ENCODE data around the gene TPRG1L.

Gene TPRG1L

DNA sequence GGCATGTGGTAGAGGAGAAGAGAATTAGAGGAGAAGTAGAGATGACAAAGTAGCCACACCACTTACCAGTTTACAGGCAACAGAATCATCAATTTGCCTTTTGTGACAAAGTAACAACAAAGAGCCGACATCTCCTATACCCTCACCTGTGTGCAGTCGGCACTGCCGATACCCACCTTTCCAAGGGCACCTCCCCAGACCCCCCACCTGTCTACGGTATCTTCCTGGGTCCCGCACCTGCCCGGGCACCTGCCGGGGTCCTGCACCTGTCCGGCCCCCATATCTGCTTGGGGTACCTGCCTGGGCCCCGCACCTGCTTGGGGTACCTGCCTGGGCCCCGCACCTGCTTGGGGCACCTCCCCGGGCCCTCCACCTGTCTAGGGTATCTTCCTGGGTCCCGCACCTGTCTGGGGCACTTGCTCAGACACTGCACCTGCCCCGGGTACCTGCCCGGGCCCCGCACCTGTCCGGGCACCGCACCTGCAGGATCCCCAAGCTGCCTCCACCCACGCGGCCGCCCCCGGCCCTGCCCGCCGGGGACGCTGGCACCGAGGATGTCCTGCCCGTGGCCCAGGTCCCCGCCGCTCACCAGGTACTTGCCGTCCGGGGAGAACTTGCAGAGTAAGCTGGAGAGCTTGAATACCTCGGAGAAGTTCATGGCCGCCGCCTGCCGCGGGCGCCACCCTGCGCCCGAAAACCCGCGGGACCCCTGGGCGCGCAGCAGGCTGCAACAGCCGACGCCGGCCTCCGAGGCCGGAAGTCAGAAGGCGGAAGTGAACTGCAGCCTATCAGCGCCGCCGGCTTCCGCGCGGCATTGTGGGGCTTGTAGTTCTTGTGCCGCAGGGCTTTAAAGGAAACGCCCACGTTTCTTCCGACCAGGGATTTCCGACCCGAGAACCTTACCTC, 24.8 kb downstream of the TPRG1L start, which contains the start of gene WRAP73:
Gene WRAP73, minus strand, starts transcription at position 762 of the 906 bp plus-strand sequence. Its CDS starts 104 bp downstream, at position 658.
- peak; percentile 91 for DNase-seq

- DNase-seq: no peak
Measured at GRCh38 chr1:3650248-3651025, 25.6 kb downstream of the TPRG1L start.

DNA sequence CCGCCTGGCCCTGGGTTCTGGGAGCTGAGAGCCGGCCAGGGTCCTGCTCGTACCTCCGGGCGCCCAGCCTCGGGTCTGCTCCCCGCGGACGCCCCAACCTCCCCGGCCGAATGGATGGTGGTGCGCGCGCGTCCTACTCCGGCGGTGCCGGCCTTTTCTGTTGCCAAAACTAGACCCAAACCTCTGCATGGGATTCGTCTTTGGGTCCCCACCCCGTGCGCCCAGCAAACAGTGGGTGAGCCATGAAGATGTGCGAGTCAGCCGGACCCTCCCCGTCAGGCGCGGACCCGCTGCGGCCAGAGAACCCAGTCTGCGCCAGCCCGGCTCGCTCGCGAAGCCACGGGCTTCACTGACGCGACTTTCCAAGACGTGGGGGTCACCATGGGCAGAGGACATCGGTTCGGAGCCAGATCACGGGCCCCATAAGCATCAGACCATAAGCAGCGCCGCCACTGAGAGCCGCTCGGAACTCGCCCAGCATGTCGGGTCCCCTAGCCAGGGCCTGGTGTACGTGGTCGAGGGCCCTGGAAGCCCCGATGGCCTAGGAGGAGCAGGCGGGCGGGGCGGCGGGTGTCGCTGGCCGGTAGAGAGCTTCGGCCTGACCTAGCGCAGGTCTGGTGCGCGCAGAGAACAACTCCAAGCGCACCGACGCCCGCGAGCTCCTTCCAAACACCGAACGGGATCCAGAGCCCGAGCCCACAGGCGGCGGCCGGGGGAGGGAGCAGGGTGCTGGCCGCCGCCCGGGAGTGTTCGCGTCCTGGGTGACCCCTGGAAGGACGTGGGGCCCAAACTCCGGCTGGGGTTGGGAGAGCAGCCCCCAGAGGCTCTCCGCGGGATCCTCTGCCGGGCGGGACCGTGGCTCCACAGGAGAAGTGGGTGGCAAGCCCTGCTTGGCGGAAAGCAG, 26.5 kb downstream of the TPRG1L start:
- DNase-seq: no peak

DNA sequence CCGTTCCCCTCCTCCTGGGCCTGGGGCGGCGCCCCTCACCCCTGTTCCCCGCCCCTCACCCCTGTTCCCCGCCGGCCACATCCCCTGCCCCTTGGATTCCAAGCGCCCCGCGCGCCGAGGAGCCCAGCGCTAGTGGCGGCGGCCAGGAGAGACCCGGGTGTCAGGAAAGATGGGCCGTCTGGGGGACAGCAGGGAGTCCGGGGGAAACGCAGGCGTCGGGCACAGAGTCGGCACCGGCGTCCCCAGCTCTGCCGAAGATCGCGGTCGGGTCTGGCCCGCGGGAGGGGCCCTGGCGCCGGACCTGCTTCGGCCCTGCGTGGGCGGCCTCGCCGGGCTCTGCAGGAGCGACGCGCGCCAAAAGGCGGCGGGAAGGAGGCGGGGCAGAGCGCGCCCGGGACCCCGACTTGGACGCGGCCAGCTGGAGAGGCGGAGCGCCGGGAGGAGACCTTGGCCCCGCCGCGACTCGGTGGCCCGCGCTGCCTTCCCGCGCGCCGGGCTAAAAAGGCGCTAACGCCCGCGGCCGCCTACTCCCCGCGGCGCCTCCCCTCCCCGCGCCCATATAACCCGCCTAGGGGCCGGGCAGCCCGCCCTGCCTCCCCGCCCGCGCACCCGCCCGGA, 27.2 kb downstream of the TPRG1L start, which contains the start of gene TP73:
Gene TP73, plus strand, starts transcription at position 587 of the 618 bp plus-strand sequence. CDS start 29,850 bp downstream, outside the sequence.
- DNase-seq: no peak

DNA sequence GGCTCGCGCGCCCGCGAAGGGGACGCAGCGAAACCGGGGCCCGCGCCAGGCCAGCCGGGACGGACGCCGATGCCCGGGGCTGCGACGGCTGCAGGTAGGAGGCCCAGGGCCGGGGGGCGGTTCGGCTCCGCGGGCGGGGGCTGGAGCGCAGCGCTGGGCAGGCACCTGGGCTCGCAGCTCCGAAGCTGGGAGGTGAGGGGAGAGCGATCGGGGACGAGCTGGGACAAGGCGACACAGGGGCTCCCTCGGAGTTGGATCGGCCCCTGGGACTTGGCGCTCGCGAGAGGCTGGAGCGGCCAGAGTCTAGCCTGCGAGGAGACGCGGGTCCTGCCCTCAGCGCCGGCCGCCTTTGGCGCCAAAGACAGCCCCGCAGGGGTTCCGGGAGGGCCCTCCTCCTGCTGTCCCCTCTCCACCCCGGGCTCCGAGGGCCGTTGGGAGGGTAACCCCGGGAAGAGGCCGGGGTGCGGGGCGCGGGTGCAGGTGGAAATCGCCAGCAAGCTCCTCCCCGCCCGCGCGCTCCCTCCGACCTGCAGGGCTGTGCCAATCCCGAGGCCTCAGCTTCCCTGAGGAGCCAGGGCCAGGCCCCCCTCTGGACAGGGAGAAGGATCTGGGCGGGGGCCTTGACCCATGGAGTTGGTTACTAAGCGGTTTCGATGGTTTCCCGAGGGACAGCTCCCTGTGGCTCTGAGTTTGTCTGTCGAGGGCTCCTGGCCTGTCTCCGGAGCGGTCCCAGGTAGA, 27.9 kb downstream of the TPRG1L start:
- no peak for DNase-seq

DNA sequence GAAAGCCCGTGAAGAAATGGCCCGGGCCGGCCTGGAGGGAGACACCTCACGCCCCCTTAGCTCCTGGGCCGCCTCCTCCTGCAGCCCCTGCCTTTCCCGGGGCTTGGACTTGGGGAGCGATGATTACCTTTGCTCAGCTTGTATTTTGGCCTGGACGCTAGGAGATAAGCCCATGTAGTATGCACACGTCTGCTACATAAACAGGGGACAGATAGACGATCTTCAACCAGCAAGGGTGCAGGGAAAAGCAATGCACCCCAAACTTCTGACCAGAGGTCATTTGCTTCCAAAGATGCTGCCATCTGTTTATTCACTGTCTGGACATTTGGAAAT, 28.4 kb downstream of the TPRG1L start:
- no peak for DNase-seq

- no peak for DNase-seq
Measured at GRCh38 chr1:3654549-3655281, 29.9 kb downstream of the TPRG1L start.

DNA sequence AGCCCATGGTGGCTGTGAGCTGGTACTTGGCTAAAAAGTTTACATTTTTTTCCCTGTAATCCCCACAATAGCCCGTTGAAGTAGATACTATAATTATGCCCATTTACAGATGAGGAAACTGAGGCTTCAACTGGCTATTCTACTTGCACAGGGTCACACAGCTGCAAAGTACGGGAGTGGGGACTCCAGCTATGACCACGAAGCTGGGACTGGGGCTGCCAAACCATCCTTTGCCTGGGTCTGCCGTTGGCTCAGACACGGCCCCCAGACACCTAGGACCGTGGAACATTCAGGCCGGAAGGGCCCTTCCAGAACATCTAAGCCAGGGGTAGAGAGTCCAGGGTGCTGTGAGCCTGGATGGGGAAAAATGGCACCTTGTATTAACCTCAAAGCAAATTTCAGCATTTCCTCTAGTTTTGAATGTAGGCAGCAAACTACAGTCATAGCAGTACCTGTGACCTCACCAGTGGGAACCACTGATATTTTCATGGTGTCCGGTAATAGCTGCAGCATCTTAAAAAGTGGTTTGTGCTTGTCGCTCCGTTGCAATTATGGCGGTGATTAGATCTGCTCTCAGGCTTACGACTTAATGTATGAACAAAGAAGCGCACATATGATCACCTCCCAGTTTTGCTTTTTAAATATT, 31.8 kb downstream of the TPRG1L start:
- DNase-seq: no peak

DNA sequence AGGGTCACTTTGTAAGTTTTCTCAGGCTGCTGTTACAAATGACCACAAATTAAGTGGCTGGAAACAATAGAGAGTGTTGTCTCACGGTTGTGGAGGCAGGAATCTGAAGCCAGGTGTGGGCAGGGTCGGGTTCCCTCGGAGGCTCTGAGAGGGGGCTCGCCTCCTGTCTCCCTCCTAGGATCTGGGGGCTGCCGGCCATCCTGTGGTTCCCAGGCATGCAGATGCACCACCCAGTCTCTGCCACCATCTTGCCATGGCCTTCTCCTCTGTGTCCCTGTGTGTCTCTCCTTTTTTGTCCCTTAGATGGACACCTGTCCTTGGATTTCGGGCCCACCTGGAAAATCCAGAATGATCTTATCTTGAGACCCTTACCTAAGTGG, 32.3 kb downstream of the TPRG1L start:
- DNase-seq: no peak

- DNase-seq: no peak
Measured at GRCh38 chr1:3657578-3658230, 32.9 kb downstream of the TPRG1L start.

DNA sequence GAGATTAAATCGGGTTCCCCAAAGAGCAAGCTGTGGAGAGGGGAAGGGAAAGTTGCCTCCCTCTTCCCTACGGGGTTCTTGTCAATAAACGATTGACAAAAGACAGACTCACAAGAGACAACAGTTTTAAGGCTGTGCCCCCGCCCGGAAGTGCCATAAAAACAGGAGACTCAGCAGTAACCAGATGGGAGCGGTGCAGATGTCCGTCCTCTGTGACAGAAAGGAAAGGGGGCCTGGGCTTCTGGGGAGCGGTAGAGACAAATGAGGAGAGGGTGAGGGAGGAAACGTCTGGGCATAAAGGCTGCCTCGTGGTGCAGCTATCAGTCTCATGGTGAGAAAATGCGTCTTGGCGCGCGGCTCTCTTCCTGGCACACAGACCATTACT, 33.4 kb downstream of the TPRG1L start:
- no peak for DNase-seq

DNA sequence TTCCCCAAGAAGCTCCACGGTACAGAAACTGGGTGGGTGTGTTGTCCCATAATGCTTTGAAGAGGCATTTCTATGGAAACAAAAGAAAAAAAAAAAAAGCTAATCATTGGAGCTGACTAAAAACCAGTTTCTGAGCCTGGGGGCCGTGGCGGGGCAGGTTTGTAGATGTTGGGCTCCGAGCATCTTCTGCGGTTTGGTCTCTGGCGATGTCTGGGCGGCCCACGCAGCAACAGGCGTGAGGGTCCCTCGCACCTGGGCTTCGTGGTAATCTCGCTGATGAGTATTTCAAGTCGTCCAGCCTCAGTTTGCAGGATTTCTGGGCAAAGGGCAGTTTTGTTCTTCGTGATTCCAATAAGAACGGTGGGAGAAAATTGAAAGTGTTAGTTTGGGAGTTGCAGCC, 34.3 kb downstream of the TPRG1L start:
- DNase-seq: no peak

GRCh38 chr1:3660704-3661103, 35.9 kb downstream of the TPRG1L start:
- DNase-seq: no peak

DNA sequence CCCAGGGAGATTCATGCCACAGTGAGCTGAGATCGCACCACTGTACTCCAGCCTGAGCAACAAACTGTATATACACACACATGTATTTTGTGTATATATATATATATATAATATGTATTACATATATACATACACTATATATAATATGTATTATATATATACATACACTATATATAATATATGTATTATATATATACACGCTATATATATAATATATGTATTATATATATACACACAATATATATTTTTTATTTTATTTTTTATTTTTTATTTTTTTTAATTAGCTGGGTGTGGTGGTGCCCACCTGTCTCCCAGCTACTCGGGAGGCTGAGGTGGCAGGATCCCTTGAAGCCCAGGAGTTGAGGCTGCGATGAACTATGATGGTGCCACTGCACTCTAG, 36.8 kb downstream of the TPRG1L start:
- no peak for DNase-seq

- DNase-seq: no peak
Measured at GRCh38 chr1:3662080-3662671, 37.4 kb downstream of the TPRG1L start.

DNA sequence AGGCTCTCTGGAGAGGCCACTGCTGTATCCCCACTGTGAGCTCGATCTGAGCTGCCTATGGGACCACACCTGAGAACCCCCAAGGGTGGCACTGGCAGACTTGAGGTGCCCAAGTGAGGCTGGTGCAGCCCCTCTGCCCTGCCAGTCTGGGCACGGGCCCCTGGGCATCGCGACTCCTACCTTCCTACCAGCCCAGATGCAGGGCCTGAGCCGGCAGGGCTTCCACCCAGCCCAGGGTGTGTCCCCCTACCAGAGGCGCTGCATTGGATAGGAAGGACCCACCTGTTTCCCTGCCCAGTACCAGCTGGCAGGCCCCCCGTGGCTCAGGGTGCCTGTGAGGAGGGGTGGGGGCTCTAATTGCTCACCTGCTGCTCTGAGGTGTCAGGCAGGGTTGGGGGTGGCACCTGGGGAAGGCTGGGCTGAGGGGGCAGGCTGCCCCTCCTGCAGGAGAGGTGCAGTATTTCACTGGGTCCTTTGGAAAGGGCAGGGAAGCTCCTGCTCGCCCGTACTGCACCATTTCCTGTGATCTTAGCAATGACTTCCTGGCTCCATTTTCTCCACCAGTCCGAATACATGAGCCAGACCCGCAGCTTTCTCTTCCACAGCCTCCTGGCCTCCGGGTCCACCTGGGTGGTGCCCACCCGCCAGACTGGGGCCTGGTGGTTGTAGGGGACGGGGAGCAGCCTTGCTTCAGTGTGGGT, 39.3 kb downstream of the TPRG1L start:
- DNase-seq: no peak

DNA sequence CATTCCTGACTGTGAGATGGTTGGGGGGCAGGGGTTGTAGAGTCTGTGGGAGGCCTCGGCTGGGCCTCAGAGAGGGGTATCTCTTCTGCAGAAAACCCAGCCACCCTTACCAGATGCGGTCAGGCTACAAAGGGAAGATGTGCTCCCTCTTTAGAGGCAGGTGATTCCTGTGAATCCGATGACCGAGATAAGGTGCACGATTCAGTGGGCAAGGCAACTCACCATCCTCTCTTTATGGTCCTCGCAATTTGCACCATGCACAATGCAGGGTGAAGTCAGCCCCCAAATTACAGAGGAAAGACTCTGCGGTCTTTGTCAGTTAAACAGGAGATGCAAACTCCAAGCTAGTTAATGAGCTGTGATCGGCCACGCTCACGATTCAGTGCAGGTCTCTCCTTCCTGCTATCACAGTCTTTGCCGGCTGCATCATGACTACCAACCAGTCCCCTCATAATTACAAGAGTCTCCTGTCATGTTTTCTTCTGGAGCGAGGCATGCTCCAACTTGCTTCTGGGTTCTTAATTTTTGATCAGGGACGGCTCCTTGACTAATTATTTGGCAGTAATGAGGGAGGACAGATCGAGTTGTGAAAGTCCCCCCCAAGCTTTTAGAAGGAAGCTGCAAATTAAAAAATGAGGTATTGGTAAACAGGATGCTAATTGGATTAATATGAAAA, 40.0 kb downstream of the TPRG1L start:
- no peak for DNase-seq

GRCh38 chr1:3668148-3668547, 43.3 kb downstream of the TPRG1L start:
- no peak for DNase-seq

Measured in activated CD8-positive, alpha-beta memory T cell treated with anti-CD3 and anti-CD28 coated beads, Interleukin-2, amount 50 U/mL, for 48 hours (primary cell).